HepG2 (cell line): Measurements from ENCODE around the gene SULT1E1. TPM values are rescaled to one million over a fixed set of nuclear protein-coding genes. Genes with fewer than 3 reads are reported as not detected.

ENCODE experiments used
- GMEB1 ChIP-seq: sonication (generic); formaldehyde crosslinking; IDR thresholded peaks from 2 replicates; pipeline ENCODE4 v1.5.1; 2020; ENCODE audit warnings: missing genetic modification reagents, mild to moderate bottlenecking, borderline replicate concordance
- GPN1 ChIP-seq: sonication (generic); formaldehyde crosslinking; IDR thresholded peaks from 2 replicates; pipeline ENCODE4 v1.5.1; 2020; ENCODE audit warnings: missing genetic modification reagents, borderline replicate concordance
- KLF16 ChIP-seq, 2 experiments: sonication (generic) in 1 of 2; formaldehyde crosslinking in 1 of 2; IDR thresholded peaks; 2 replicates each; pipeline versions ENCODE4 v1.6.1 to v1.8.0; 2016 to 2023; ENCODE audit warnings: missing genetic modification reagents in 2 of 2, missing compliant biosample characterization in 1 of 2
- MXD3 ChIP-seq: IDR thresholded peaks from 2 replicates; pipeline ENCODE4 v1.6.1; 2016; ENCODE audit warnings: mild to moderate bottlenecking, missing biosample characterization, missing genetic modification reagents
- NFAT5 ChIP-seq: sonication (generic); formaldehyde crosslinking; IDR thresholded peaks from 2 replicates; pipeline ENCODE4 v1.4.0; 2020; ENCODE audit warnings: missing genetic modification reagents
- SOX13 ChIP-seq, 3 experiments: fragments of 450-650 bp in 1 of 3; sonication (generic) in 1 of 3; formaldehyde crosslinking in 1 of 3; IDR thresholded peaks in 2 of 3; conservative IDR thresholded peaks in 1 of 3; 2 replicates each; pipeline versions ENCODE4 v1.5.0 to v1.6.1; 2016 to 2020; ENCODE audit warnings: antibody characterized with exemption in 1 of 3, mild to moderate bottlenecking in 1 of 3, missing compliant biosample characterization in 1 of 3, missing genetic modification reagents in 1 of 3, moderate library complexity in 1 of 3
- ZNF280D ChIP-seq: sonication (generic); formaldehyde crosslinking; IDR thresholded peaks from 2 replicates; pipeline ENCODE4 v1.5.1; 2020; ENCODE audit warnings: mild to moderate bottlenecking, missing genetic modification reagents
- ZNF567 ChIP-seq: sonication (generic); formaldehyde crosslinking; IDR thresholded peaks from 2 replicates; pipeline ENCODE4 v1.8.1; 2023; ENCODE audit warnings: mild to moderate bottlenecking, missing genetic modification reagents, borderline replicate concordance
- ZNF687 ChIP-seq: sonication (generic); formaldehyde crosslinking; IDR thresholded peaks from 2 replicates; pipeline ENCODE4 v1.5.1; 2020; ENCODE audit warnings: mild to moderate bottlenecking, missing genetic modification reagents, moderate library complexity
- ZNF691 ChIP-seq: sonication (generic); formaldehyde crosslinking; IDR thresholded peaks from 2 replicates; pipeline ENCODE4 v1.4.0; 2020; ENCODE audit warnings: missing genetic modification reagents, low read depth, mild to moderate bottlenecking, borderline replicate concordance
- polyA plus RNA-seq, 8 experiments: library from polyadenylated mRNA; depleted of rRNA in 3 of 8; stranded (reverse) in 7 of 8; unstranded in 1 of 8; fragments of >200 nt; fragmentation: Illumina TruSeq in 4 of 8; extraction: Trizol in 4 of 8; gene quantifications; 2 replicates each; pipeline versions ENCODE4 v1.2.1 to v1.2.3, GENCODE V29; 2011 to 2016; ENCODE audit warnings: low read depth in 4 of 8, missing spikeins in 1 of 8, mixed read lengths in 1 of 8; ENCODE audit not compliant: insufficient read depth in 1 of 8
- total RNA-seq, 5 experiments: library from RNA; depleted of rRNA; stranded (reverse); fragments of >200 nt; fragmentation: Illumina TruSeq; extraction: Trizol; gene quantifications; 2 replicates each; pipeline ENCODE4 v1.2.3, GENCODE V29; 2016; ENCODE audit warnings: low read depth in 1 of 5

Gene SULT1E1
- total and polyA plus RNA-seq, 2 of the 13 experiments (the other 11 are each of a cell fraction or from before 2014, with no cell fraction given) = 1.7 to 3.9 TPM

GRCh38 chr4:69830560-69831269 is 29.2 kb downstream of the SULT1E1 start (continued):
- TF ChIP-seq GMEB1 (CRISPR knock-in tag) = peak; percentile 32; the same call in 1 of the 2 replicates
- TF ChIP-seq ZNF280D = peak; percentile 66; the same call in 1 of the 2 replicates
- TF ChIP-seq GPN1 = no peak
- TF ChIP-seq ZNF567 (CRISPR knock-in tag) = no peak
- TF ChIP-seq SOX13 (IDR thresholded peaks at IDR 0.05) = 0 out of 2 replicates have a peak, but pooled peaks have one; percentile 21
- TF ChIP-seq SOX13 (CRISPR knock-in tag; conservative IDR thresholded peaks at IDR 0.05 in 1 of 2, IDR thresholded peaks at IDR 0.05 in 1 of 2) = no peak
- no peak for TF ChIP-seq MXD3
- TF ChIP-seq ZNF687 (CRISPR knock-in tag) = peak; percentile 29; the same call in 1 of the 2 replicates
- TF ChIP-seq NFAT5 (CRISPR knock-in tag) = no peak
- peak in 1 of 2 experiments; percentile 24; a peak in 1 of 4 replicates for TF ChIP-seq KLF16 (CRISPR knock-in tag; IDR thresholded peaks at IDR 0.05)
- TF ChIP-seq ZNF691 (CRISPR knock-in tag) = no peak
